CD14-positive monocyte (primary cell): ENCODE measurements around the gene OXTR. TPM values are rescaled to one million over a fixed set of nuclear protein-coding genes. Genes with fewer than 3 reads are reported as not detected.

ENCODE experiments used
- DNase-seq, 3 donors: peaks; one replicate each; pipeline ENCODE4 v3.0.0-alpha.2; 2011 to 2022
- H2AFZ ChIP-seq: 2 replicates; pipeline ENCODE4 v1.6.0; 2012; ENCODE audit warnings: mild to moderate bottlenecking, low read depth, low read length, inconsistent platforms; ENCODE audit not compliant: insufficient read depth, poor library complexity, severe bottlenecking
- H3K27ac ChIP-seq, 2 donors: 1 replicate in 1 of 2; 2 replicates in 1 of 2; pipeline ENCODE4 v1.5.1; 2012 to 2013; ENCODE audit warnings: low read length in 2 of 2, control low read depth in 1 of 2, inconsistent platforms in 1 of 2, low read depth in 1 of 2, mild to moderate bottlenecking in 1 of 2
- H3K27me3 ChIP-seq, 2 donors: one replicate each; pipeline versions ENCODE4 v1.6.0 to v1.6.1; 2011 to 2013; ENCODE audit warnings: low read length in 2 of 2; ENCODE audit not compliant: control insufficient read depth in 2 of 2, insufficient read depth in 2 of 2
- H3K36me3 ChIP-seq, 2 donors: replicated peaks in 1 of 2; 1 replicate in 1 of 2; 2 replicates in 1 of 2; pipeline versions ENCODE4 v1.5.1 to v1.6.1; 2012 to 2013; ENCODE audit warnings: low read length in 2 of 2, control low read depth in 1 of 2, inconsistent platforms in 1 of 2, mild to moderate bottlenecking in 1 of 2; ENCODE audit not compliant: insufficient read depth in 2 of 2, control insufficient read depth in 1 of 2
- H3K4me1 ChIP-seq, 2 donors: 1 replicate in 1 of 2; 2 replicates in 1 of 2; pipeline versions ENCODE4 v1.5.1 to v1.6.1; 2012 to 2013; ENCODE audit warnings: low read length in 2 of 2, control low read depth in 1 of 2, inconsistent platforms in 1 of 2, mild to moderate bottlenecking in 1 of 2, moderate library complexity in 1 of 2; ENCODE audit not compliant: insufficient read depth in 2 of 2, control insufficient read depth in 1 of 2
- H3K4me2 ChIP-seq: replicated peaks from 2 replicates; pipeline ENCODE3; 2012; ENCODE audit warnings: low read length, moderate library complexity, mild to moderate bottlenecking; ENCODE audit not compliant: poor library complexity, severe bottlenecking; ENCODE audit errors: extremely low read depth
- H3K4me3 ChIP-seq, 3 experiments: fragments of 200-600 bp in 1 of 3; sonication (generic) in 1 of 3; replicated peaks in 1 of 3; 1 replicate in 2 of 3; 2 replicates in 1 of 3; pipeline ENCODE4 v1.5.1; 2011 to 2013; ENCODE audit warnings: low read length in 3 of 3, mild to moderate bottlenecking in 3 of 3, control low read depth in 2 of 3, low read depth in 2 of 3, inconsistent platforms in 1 of 3, moderate library complexity in 1 of 3
- H3K79me2 ChIP-seq: 2 replicates; pipeline ENCODE4 v1.6.0; 2012; ENCODE audit warnings: mild to moderate bottlenecking, control low read depth, inconsistent platforms, low read length, moderate library complexity; ENCODE audit not compliant: insufficient read depth
- H3K9ac ChIP-seq: 2 replicates; pipeline ENCODE4 v1.6.0; 2017; ENCODE audit warnings: low read length, mild to moderate bottlenecking; ENCODE audit not compliant: insufficient read depth, poor library complexity, severe bottlenecking
- H3K9me3 ChIP-seq, 2 donors: replicated peaks in 1 of 2; 1 replicate in 1 of 2; 2 replicates in 1 of 2; pipeline versions ENCODE4 v1.5.1 to v1.6.1; 2012 to 2013; ENCODE audit warnings: low read length in 2 of 2, control low read depth in 1 of 2; ENCODE audit not compliant: control insufficient read depth in 1 of 2, insufficient read depth in 1 of 2
- H4K20me1 ChIP-seq: 2 replicates; pipeline ENCODE4 v1.6.0; 2012; ENCODE audit warnings: mild to moderate bottlenecking, low read length, control low read depth, moderate library complexity; ENCODE audit not compliant: insufficient read depth
- H3K27ac Mint-ChIP-seq, 7 donors: one replicate each; pipeline ENCODE4 v1.8.0; 2020; ENCODE audit warnings: mild to moderate bottlenecking in 7 of 7, mixed read lengths in 7 of 7, moderate library complexity in 6 of 7, inconsistent platforms in 2 of 7
- H3K27me3 Mint-ChIP-seq, 3 donors: one replicate each; pipeline ENCODE4 v1.8.0; 2021 to 2022; ENCODE audit warnings: low read depth in 3 of 3, mild to moderate bottlenecking in 3 of 3, mixed read lengths in 3 of 3, moderate library complexity in 3 of 3, inconsistent platforms in 1 of 3
- H3K36me3 Mint-ChIP-seq, 2 donors: one replicate each; pipeline ENCODE4 v1.8.0; 2020; ENCODE audit warnings: mixed read lengths in 2 of 2, inconsistent platforms in 1 of 2, mild to moderate bottlenecking in 1 of 2
- H3K4me1 Mint-ChIP-seq: one replicate; pipeline ENCODE4 v1.8.0; 2020; ENCODE audit warnings: mild to moderate bottlenecking, mixed read lengths
- H3K4me3 Mint-ChIP-seq, 2 donors: one replicate each; pipeline ENCODE4 v1.8.0; 2020; ENCODE audit warnings: mild to moderate bottlenecking in 2 of 2, mixed read lengths in 2 of 2, moderate library complexity in 1 of 2
- H3K9me3 Mint-ChIP-seq, 7 donors: one replicate each; pipeline ENCODE4 v1.8.0; 2020 to 2022; ENCODE audit warnings: mixed read lengths in 7 of 7, mild to moderate bottlenecking in 6 of 7, moderate library complexity in 6 of 7, inconsistent platforms in 2 of 7
- CTCF ChIP-seq: fragments of 200-600 bp; IDR thresholded peaks from one replicate; pipeline ENCODE4 v1.8.0; 2022; ENCODE audit warnings: antibody characterized with exemption, mild to moderate bottlenecking
- WGBS: methylation state at CpG from one replicate; pipeline ENCODE4 v1.1.5; 2013; ENCODE audit warnings: missing lambda C conversion rate; ENCODE audit not compliant: insufficient coverage; 5-methylcytosine and 5-hydroxymethylcytosine counted together
- intact Hi-C, 2 donors: fragments of 100-400 bp; cut with micrococcal nuclease; formaldehyde crosslinking; loops; one replicate each; pipeline versions ENCODE4 v1.15.0 to v1.15.1; 2023
- polyA plus RNA-seq, 3 donors: library from polyadenylated mRNA; depleted of rRNA in 1 of 3; unstranded in 2 of 3; stranded (reverse) in 1 of 3; fragments of 300-500 nt in 2 of 3; fragments of >200 nt in 1 of 3; fragmentation: Illumina TruSeq in 2 of 3; gene quantifications; 1 replicate in 2 of 3; 2 replicates in 1 of 3; pipeline ENCODE4 v1.2.3, GENCODE V29; 2012 to 2021

OXTR gene
- polyA plus RNA-seq, 3 donors = 0.03 to 0.07 TPM; not detected in 1

DNA sequence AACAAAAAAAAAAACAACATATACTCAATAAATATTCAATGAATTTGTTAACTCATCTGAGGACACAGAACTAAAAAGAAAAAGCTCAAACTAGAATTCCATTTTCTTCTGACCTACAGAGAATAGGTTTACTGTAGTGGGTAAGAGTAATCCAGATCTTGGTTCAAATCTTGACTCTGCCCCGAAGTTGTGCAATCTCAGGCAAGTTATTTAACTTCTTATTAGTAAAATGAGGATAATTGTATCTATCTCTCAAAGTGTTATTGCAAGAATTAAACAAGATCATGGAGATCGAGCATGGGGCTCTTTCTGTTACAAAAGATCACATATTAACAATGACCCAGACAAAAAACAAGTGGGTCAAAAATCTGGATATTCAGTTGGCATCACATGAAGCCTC, 41.1 kb upstream of the OXTR start:
- H3K9me3 Mint-ChIP-seq = peaks cover 0 to 13% (median 7%) of the 10 kb centered on the region in 7 donors
- WGBS = no CpG with 5 or more reads among the region's 2 CpGs

GRCh38 chr3:8805774-8806173, 36.4 kb upstream of the OXTR start:
- no peak for TF ChIP-seq CTCF
- Histone ChIP-seq H3K4me3 (no peak overlapping the region), H3K4me1 (no peaks in the 10 kb centered on the region), H4K20me1 (no peaks in the 10 kb centered on the region), H3K9ac (no peak overlapping the region), H3K27me3 (no peaks in the 10 kb centered on the region), H3K27ac (no peak overlapping the region), H2AFZ (no peak overlapping the region), H3K36me3 (no peaks in the 10 kb centered on the region), H3K79me2 (no peaks in the 10 kb centered on the region), H3K9me3 (no peaks in the 10 kb centered on the region), H3K4me2 (no peak overlapping the region)
- Mint-ChIP-seq H3K4me1 (no peaks in the 10 kb centered on the region), H3K4me3 (no peak overlapping the region), H3K9me3 (peaks cover 0 to 7% (median 4%) of the 10 kb centered on the region in 7 donors), H3K27ac (no peak overlapping the region), H3K27me3 (no peaks in the 10 kb centered on the region), H3K36me3 (no peaks in the 10 kb centered on the region)
- no peak for DNase-seq
- intact Hi-C loops = no loop called here
- WGBS = 100% methylated on average over 1 of the region's 2 CpGs

More for the DNA sequence above, 41.1 kb upstream of the OXTR start:
- Histone ChIP-seq H3K27me3 (no peaks in the 10 kb centered on the region), H3K9me3 (peaks cover 7 to 10% of the 10 kb centered on the region in 2 donors), H3K36me3 (no peaks in the 10 kb centered on the region), H4K20me1 (no peaks in the 10 kb centered on the region), H3K4me3 (no peak overlapping the region), H3K4me2 (no peak overlapping the region), H3K79me2 (no peaks in the 10 kb centered on the region), H3K27ac (no peak overlapping the region), H3K9ac (no peak overlapping the region), H3K4me1 (no peaks in the 10 kb centered on the region), H2AFZ (no peak overlapping the region)
- no peaks in the 10 kb centered on the region for H3K4me1 Mint-ChIP-seq
- no peak overlapping the region for H3K4me3 Mint-ChIP-seq
- no peak overlapping the region for H3K27ac Mint-ChIP-seq
- no peak for TF ChIP-seq CTCF
- H3K36me3 Mint-ChIP-seq = no peaks in the 10 kb centered on the region
- H3K27me3 Mint-ChIP-seq = no peaks in the 10 kb centered on the region
- intact Hi-C loops = no loop called here
- DNase-seq = no peak
